Progenitor cell of endocrine pancreas (in vitro differentiated cells): ENCODE results near the gene NRXN2. TPM values are rescaled to one million over a fixed set of nuclear protein-coding genes. Genes with fewer than 3 reads are reported as not detected.

Source experiments
- DNase-seq: peaks from one replicate; pipeline ENCODE4 v3.0.0; 2021; ENCODE audit warnings: low spot score; ENCODE audit not compliant: unreplicated experiment
- H3K27ac Mint-ChIP-seq: 2 replicates; pipeline ENCODE4 v1.8.0; 2021; ENCODE audit warnings: mild to moderate bottlenecking, moderate library complexity, mixed read lengths
- H3K27me3 Mint-ChIP-seq: 2 replicates; pipeline ENCODE4 v1.8.0; 2021; ENCODE audit warnings: mixed read lengths
- H3K36me3 Mint-ChIP-seq: 2 replicates; pipeline ENCODE4 v1.8.0; 2022; ENCODE audit warnings: mixed read lengths; ENCODE audit not compliant: insufficient read depth
- H3K4me1 Mint-ChIP-seq: 2 replicates; pipeline ENCODE4 v1.8.0; 2021; ENCODE audit warnings: low read depth, mixed read lengths
- H3K4me3 Mint-ChIP-seq: 2 replicates; pipeline ENCODE4 v1.8.0; 2021; ENCODE audit warnings: low read depth, mild to moderate bottlenecking, moderate library complexity, mixed read lengths
- H3K9me3 Mint-ChIP-seq: 2 replicates; pipeline ENCODE4 v1.8.0; 2021; ENCODE audit warnings: low read depth, mixed read lengths
- total RNA-seq: library from RNA; stranded (reverse); gene quantifications from 2 replicates; pipeline ENCODE4 v1.2.1, GENCODE V29; 2021
- TF ChIP-seq, protein P1 (sequence below): fragments of 200-600 bp; sonication (generic); IDR thresholded peaks from one replicate; pipeline ENCODE4 v1.5.0; 2021; ENCODE audit warnings: antibody characterized with exemption, mild to moderate bottlenecking; ENCODE audit not compliant: unreplicated experiment

NRXN2 gene
- total RNA-seq, 1 donor from 2014 or later, result 0.17 TPM

DNA sequence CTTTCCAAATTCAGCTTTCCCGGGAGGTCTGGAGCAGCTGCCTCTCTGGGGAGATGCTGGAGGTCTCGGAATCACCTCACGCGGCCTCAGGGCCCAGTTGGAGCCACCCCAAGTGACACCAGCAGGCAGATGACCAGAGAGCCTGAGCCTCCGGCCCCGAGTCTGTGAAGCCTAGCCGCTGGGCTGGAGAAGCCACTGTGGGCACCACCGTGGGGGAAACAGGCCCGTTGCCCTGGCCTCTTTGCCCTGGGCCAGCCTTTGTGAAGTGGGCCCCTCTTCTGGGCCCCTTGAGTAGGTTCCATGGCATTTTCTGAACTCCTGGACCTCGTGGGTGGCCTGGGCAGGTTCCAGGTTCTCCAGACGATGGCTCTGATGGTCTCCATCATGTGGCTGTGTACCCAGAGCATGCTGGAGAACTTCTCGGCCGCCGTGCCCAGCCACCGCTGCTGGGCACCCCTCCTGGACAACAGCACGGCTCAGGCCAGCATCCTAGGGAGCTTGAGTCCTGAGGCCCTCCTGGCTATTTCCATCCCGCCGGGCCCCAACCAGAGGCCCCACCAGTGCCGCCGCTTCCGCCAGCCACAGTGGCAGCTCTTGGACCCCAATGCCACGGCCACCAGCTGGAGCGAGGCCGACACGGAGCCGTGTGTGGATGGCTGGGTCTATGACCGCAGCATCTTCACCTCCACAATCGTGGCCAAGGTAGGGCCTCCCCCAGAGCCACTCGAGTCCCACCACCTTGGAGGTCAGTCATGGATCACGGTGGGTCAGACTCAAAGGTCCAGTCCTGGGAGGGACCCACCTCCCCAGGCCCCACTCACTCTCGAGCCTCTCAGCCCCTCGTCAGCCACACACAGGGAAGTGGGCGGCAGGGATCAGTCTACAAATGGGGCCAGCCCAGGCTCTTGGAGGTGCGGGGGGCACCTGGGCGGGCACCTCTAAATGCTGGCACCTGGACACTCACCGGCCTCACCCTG lies 131.5 kb downstream of the NRXN2 start:
- Mint-ChIP-seq H3K9me3 (peaks cover 8% of the 10 kb centered on the region), H3K4me3 (no peak overlapping the region), H3K4me1 (no peaks in the 10 kb centered on the region), H3K36me3 (no peaks in the 10 kb centered on the region), H3K27ac (no peak overlapping the region), H3K27me3 (peaks cover 23% of the 10 kb centered on the region)
- TF ChIP-seq, protein P1, sequence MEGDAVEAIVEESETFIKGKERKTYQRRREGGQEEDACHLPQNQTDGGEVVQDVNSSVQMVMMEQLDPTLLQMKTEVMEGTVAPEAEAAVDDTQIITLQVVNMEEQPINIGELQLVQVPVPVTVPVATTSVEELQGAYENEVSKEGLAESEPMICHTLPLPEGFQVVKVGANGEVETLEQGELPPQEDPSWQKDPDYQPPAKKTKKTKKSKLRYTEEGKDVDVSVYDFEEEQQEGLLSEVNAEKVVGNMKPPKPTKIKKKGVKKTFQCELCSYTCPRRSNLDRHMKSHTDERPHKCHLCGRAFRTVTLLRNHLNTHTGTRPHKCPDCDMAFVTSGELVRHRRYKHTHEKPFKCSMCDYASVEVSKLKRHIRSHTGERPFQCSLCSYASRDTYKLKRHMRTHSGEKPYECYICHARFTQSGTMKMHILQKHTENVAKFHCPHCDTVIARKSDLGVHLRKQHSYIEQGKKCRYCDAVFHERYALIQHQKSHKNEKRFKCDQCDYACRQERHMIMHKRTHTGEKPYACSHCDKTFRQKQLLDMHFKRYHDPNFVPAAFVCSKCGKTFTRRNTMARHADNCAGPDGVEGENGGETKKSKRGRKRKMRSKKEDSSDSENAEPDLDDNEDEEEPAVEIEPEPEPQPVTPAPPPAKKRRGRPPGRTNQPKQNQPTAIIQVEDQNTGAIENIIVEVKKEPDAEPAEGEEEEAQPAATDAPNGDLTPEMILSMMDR, result no peak
- DNase-seq, result no peak

DNA sequence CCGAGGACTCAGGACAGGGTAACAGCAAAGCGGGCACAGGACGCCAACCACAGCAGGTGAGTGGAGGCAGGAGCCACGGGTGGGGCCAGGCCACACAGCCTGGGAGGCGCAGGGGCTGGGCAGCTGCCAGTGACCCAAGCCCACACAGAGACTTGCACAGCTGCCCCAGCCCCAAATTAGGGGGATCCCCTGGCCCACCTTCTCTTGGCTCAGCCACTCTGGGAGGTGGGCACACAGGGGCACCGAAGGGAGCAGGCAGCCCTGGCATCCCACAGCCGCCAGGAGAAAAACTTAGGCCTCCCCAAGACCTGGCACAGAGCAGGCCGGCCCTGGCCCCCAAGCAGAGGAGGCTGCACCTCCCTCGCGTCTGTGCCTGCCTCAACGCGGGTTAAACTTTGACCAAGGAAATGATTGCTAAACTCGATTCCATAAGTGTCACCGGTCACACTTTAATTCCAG lies 132.2 kb downstream of the NRXN2 start, which contains the start of gene SLC22A12:
SLC22A12 (plus strand) TSS at position 458 of the 459 bp plus-strand sequence. CDS start 337 bp downstream, outside the sequence.
- Mint-ChIP-seq H3K4me1 (no peaks in the 10 kb centered on the region), H3K27me3 (peaks cover 31% of the 10 kb centered on the region), H3K27ac (no peak within 1 kb of the TSS), H3K36me3 (no peaks in the 10 kb centered on the region), H3K4me3 (no peak within 1 kb of the TSS), H3K9me3 (peaks cover 8% of the 10 kb centered on the region)
- DNase-seq, result no peak
- TF ChIP-seq, protein P1, result no peak

DNA sequence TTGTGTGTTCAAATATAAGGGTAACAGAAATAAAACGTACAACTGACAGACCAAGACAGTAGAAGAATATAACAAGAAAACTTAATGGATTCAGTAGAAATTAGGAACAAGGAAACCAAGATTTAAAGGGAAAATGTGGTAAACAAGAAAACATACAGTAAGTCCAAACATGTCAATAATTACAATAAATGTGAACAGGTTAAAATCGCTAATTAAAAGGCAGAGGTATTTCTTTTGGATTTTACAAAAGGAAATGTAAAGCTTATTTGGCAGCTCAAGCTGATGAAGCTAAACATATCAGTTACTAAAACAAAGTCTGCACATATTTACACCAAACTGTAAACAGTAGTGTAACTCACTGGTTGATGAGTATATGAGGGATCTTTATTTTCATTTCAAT lies 134.3 kb downstream of the NRXN2 start:
- TF ChIP-seq, protein P1, result no peak
- Mint-ChIP-seq H3K27ac (no peak overlapping the region), H3K27me3 (peaks cover 43% of the 10 kb centered on the region), H3K4me1 (no peaks in the 10 kb centered on the region), H3K36me3 (no peaks in the 10 kb centered on the region), H3K4me3 (no peak overlapping the region), H3K9me3 (peaks cover 8% of the 10 kb centered on the region)
- DNase-seq, result no peak

DNA sequence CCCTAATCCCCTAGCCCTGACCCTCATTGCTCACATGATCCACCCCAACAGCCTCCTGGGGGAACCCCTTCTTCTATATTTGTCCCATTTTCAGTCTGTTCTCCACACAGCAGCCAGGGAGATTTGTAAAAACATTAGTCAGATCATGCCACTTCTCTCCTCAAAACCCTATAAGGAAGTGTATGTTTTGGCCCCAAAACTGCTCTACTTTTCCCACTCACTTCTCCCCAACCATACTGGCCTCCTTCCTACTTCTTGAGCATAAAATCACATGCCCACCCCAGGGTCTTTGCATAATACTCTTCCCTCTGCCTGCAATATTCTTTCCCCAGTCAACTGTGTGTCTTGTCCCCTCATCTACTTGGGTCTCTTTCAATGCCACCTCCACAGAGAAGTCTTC lies 136.6 kb downstream of the NRXN2 start:
- Mint-ChIP-seq H3K36me3 (no peaks in the 10 kb centered on the region), H3K9me3 (peaks cover 8% of the 10 kb centered on the region), H3K27ac (no peak overlapping the region), H3K4me3 (no peak overlapping the region), H3K27me3 (peaks cover 41% of the 10 kb centered on the region), H3K4me1 (no peaks in the 10 kb centered on the region)
- DNase-seq, result no peak
- TF ChIP-seq, protein P1, result no peak

DNA sequence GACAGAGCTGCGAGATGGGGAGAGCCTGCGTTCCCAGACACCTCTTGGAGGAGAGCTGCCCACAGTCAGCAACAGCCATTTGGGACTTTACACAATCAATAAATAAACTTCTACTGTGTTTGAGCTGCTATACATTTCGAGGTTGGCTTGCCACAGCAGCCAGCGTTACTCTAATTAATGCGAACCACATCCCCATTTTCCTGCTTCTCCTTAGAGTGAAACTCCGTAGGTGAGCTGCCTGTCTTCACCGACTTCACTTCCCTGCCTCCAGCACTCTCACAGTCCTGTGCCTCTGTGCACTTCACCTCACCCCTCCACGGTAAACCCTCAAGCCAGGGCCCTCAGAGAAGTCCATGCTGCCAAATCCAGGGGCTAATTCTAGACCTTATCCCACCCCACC lies 137.8 kb downstream of the NRXN2 start:
- Mint-ChIP-seq H3K4me3 (no peak overlapping the region), H3K27ac (no peak overlapping the region), H3K36me3 (no peaks in the 10 kb centered on the region), H3K9me3 (peaks cover 8% of the 10 kb centered on the region), H3K4me1 (no peaks in the 10 kb centered on the region), H3K27me3 (peaks cover 47% of the 10 kb centered on the region)
- TF ChIP-seq, protein P1, result no peak
- DNase-seq, result no peak
